Keratinocyte (primary cell): ENCODE measurements around the gene KCNMA1. TPM values are rescaled to one million over a fixed set of nuclear protein-coding genes. Genes with fewer than 3 reads are reported as not detected.
A peak's percentile ranks its signal among the peaks of the same experiment; 100 is the strongest.

Experiments
- DNase-seq: peaks from one replicate; pipeline ENCODE4 v3.0.0-alpha.2; 2011; ENCODE audit warnings: low read depth, missing footprints, low spot score
- FAIRE-seq: peaks from 2 replicates; lab custom pipeline; 2011; peaks lifted over from hg19 to GRCh38; lab: Jason Lieb, UNC
- H2AFZ ChIP-seq: 2 replicates; pipeline ENCODE4 v1.6.0; 2012; ENCODE audit warnings: low read length, control low read depth, inconsistent platforms; ENCODE audit not compliant: control insufficient read depth
- H3K27ac ChIP-seq: 2 replicates; pipeline ENCODE4 v1.5.1; 2011; ENCODE audit warnings: low read length; ENCODE audit not compliant: control insufficient read depth, insufficient read depth
- H3K27me3 ChIP-seq: 3 replicates; pipeline ENCODE4 v1.6.0; 2011; ENCODE audit warnings: low read length; ENCODE audit not compliant: control insufficient read depth, insufficient read depth; ENCODE audit errors: extremely low read depth
- H3K36me3 ChIP-seq, 2 experiments: 2 replicates in 1 of 2; 3 replicates in 1 of 2; pipeline ENCODE4 v1.5.1; 2011; ENCODE audit warnings: low read length in 2 of 2, mild to moderate bottlenecking in 1 of 2; ENCODE audit not compliant: control insufficient read depth in 2 of 2, insufficient read depth in 2 of 2; ENCODE audit errors: extremely low read depth in 1 of 2
- H3K4me1 ChIP-seq: 3 replicates; pipeline ENCODE4 v1.5.1; 2011; ENCODE audit warnings: low read length; ENCODE audit not compliant: control insufficient read depth, insufficient read depth; ENCODE audit errors: extremely low read depth
- H3K4me2 ChIP-seq: 3 replicates; pipeline ENCODE4 v1.6.0; 2011; ENCODE audit warnings: low read depth, low read length; ENCODE audit not compliant: control insufficient read depth, insufficient read depth; ENCODE audit errors: extremely low read depth
- H3K4me3 ChIP-seq, 3 experiments: fragments of 200-600 bp in 1 of 3; sonication (generic) in 1 of 3; 2 replicates in 2 of 3; 3 replicates in 1 of 3; pipeline ENCODE4 v1.5.1; 2011 to 2016; ENCODE audit warnings: low read length in 3 of 3, mild to moderate bottlenecking in 3 of 3, control low read depth in 2 of 3, inconsistent platforms in 1 of 3, low read depth in 1 of 3, mixed read lengths in 1 of 3, mixed run types in 1 of 3, moderate library complexity in 1 of 3; ENCODE audit not compliant: control insufficient read depth in 2 of 3, insufficient read depth in 2 of 3; ENCODE audit errors: extremely low read depth in 1 of 3
- H3K79me2 ChIP-seq: 2 replicates; pipeline ENCODE4 v1.6.0; 2012; ENCODE audit warnings: low read length; ENCODE audit not compliant: control insufficient read depth, insufficient read depth
- H3K9ac ChIP-seq: 3 replicates; pipeline ENCODE4 v1.6.0; 2011; ENCODE audit warnings: low read length; ENCODE audit not compliant: control insufficient read depth, insufficient read depth; ENCODE audit errors: extremely low read depth
- H3K9me1 ChIP-seq: 3 replicates; pipeline ENCODE4 v1.6.0; 2011; ENCODE audit warnings: low read length; ENCODE audit not compliant: control insufficient read depth, insufficient read depth; ENCODE audit errors: extremely low read depth
- H3K9me3 ChIP-seq: 2 replicates; pipeline ENCODE4 v1.5.1; 2012; ENCODE audit warnings: low read depth, low read length; ENCODE audit not compliant: control insufficient read depth
- H4K20me1 ChIP-seq: 3 replicates; pipeline ENCODE4 v1.6.0; 2011; ENCODE audit warnings: low read length; ENCODE audit not compliant: control insufficient read depth, insufficient read depth; ENCODE audit errors: extremely low read depth
- CTCF ChIP-seq, 3 experiments: IDR thresholded peaks in 1 of 3; conservative IDR thresholded peaks in 1 of 3; optimal IDR thresholded peaks in 1 of 3; 2 replicates in 2 of 3; 3 replicates in 1 of 3; pipeline versions ENCODE3 to v1.5.1; 2011; ENCODE audit warnings: low read length in 3 of 3, mild to moderate bottlenecking in 3 of 3, moderate library complexity in 2 of 3, control low read depth in 1 of 3, inconsistent platforms in 1 of 3; ENCODE audit not compliant: insufficient read depth in 2 of 3; ENCODE audit errors: extremely low read depth in 1 of 3
- EZH2 ChIP-seq: IDR thresholded peaks from one replicate; pipeline ENCODE4 v1.6.1; 2012; ENCODE audit warnings: inconsistent platforms, mild to moderate bottlenecking, low read length, moderate library complexity
- dilution Hi-C: fragments of 300-500 bp; cut with MboI; formaldehyde crosslinking; loops from one replicate; pipeline ENCODE4 v1.7.0; 2020; ENCODE audit warnings: low sequenced_read_pairs; ENCODE audit not compliant: extremely low pct_ligation_motif_present
- polyA plus RNA-seq, 5 experiments: library from polyadenylated mRNA; depleted of rRNA in 3 of 5; stranded (reverse) in 3 of 5; stranded (forward) in 1 of 5; unstranded in 1 of 5; fragments of >200 nt; gene quantifications; 1 replicate in 1 of 5; 2 replicates in 3 of 5; 3 replicates in 1 of 5; pipeline versions ENCODE4 v1.2.1 to v1.2.3, GENCODE V29; 2011 to 2012; ENCODE audit warnings: missing spikeins in 2 of 5, low read depth in 1 of 5, low replicate concordance in 1 of 5

The KCNMA1 gene
- polyA plus RNA-seq, 1 donor (not counting 4 experiments of a cell fraction or from before 2014, with no cell fraction given) = 6.3 TPM

DNA sequence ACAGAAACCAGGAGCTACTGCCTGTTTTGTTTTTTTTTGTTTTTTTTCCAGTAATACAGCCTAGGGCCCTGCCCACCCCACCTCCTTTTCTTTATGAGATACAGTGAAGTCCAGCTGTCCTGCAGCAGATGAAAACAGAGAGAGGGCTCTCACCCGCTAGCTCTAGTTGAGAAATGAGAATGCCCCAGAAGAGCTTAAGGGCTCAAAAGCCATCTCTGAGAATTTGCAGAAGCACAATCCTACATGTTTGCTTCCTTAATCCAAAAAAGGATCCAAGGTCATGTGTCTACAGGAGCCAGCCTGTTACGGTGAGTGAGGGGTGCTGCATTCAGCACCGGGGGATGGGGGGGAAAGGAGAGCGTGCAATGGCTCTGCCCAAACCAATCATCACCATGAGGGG is 122.7 kb downstream of the KCNMA1 start:
- H3K9me3 ChIP-seq = no peaks in the 10 kb centered on the region
- H3K4me1 ChIP-seq = peaks cover 32% of the 10 kb centered on the region
- no peak overlapping the region for H3K9ac ChIP-seq
- H3K36me3 ChIP-seq = no peaks in the 10 kb centered on the region
- no peak overlapping the region for H3K4me2 ChIP-seq
- no peaks in the 10 kb centered on the region for H3K27me3 ChIP-seq
- no peak for TF ChIP-seq EZH2
- no peak for TF ChIP-seq CTCF (optimal IDR thresholded peaks at IDR 0.05 in 1 of 3, IDR thresholded peaks at IDR 0.05 in 1 of 3, conservative IDR thresholded peaks at IDR 0.05 in 1 of 3; ENCODE audit: extremely low read depth in 1 of 3, insufficient read depth in 2 of 3, low read length in 3 of 3)
- no peak overlapping the region for H3K27ac ChIP-seq
- H3K9me1 ChIP-seq = no peaks in the 10 kb centered on the region
- DNase-seq (no peak), FAIRE-seq (no peak)
- H2AFZ ChIP-seq = no peak overlapping the region
- H3K4me3 ChIP-seq = no peak overlapping the region
- no peaks in the 10 kb centered on the region for H3K79me2 ChIP-seq
- dilution Hi-C loops = no loop called here
- no peaks in the 10 kb centered on the region for H4K20me1 ChIP-seq

DNA sequence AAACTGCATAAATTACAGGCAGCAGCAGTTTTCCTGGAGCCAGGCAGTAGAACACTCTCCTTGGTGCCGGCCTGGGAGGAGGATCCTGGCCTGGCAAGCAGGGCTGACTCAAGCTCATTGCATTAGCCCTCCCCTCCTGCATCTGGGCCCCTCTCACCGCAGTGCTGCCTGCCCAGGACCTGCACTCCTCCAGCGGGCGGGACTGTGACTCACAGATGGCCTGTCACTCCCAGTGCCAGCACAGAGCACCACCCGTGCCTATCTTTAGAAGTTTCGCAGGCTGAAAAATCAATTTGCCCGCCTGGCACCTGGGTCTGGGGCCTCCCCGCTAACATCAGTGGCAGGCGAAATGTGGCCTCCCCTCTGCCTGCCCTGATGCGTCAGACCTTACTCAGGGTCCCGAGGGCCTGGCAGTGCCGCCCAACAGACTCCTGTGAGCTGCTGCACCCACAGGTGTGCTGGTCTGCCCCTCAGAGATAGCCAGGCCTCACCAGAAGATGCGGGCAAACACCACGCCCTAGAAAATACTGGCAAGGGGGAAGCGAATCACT is 123.8 kb downstream of the KCNMA1 start:
- Histone ChIP-seq H3K9ac (peak overlapping the region; percentile 24), H3K9me3 (no peaks in the 10 kb centered on the region)

More for the DNA sequence above, 123.8 kb downstream of the KCNMA1 start:
- dilution Hi-C loops = no loop called here
- no peak for TF ChIP-seq CTCF (optimal IDR thresholded peaks at IDR 0.05 in 1 of 3, IDR thresholded peaks at IDR 0.05 in 1 of 3, conservative IDR thresholded peaks at IDR 0.05 in 1 of 3; ENCODE audit: extremely low read depth in 1 of 3, insufficient read depth in 2 of 3, low read length in 3 of 3)
- TF ChIP-seq EZH2 = no peak
- peak overlapping the region; percentile 16 for H2AFZ ChIP-seq
- H3K79me2 ChIP-seq = no peaks in the 10 kb centered on the region
- no peaks in the 10 kb centered on the region for H3K36me3 ChIP-seq
- no peaks in the 10 kb centered on the region for H4K20me1 ChIP-seq
- no peaks in the 10 kb centered on the region for H3K27me3 ChIP-seq
- H3K4me3 ChIP-seq = no peak overlapping the region
- H3K4me1 ChIP-seq = peaks cover 32% of the 10 kb centered on the region
- H3K9me1 ChIP-seq = no peaks in the 10 kb centered on the region
- FAIRE-seq (peak; percentile 96), DNase-seq (peak; percentile 91)
- peak overlapping the region; percentile 48 for H3K27ac ChIP-seq
- H3K4me2 ChIP-seq = peak overlapping the region; percentile 45
